NB4 (cell line): Measurements from ENCODE around the gene ESYT2.

ENCODE experiments used
- DNase-seq: peaks from one replicate; pipeline ENCODE4 v3.0.0; 2010; ENCODE audit warnings: low read depth
- H3K4me3 ChIP-seq: one replicate; pipeline ENCODE4 v1.5.1; 2011; ENCODE audit warnings: mild to moderate bottlenecking, low read depth, low read length, moderate library complexity
- CTCF ChIP-seq: IDR thresholded peaks from one replicate; pipeline ENCODE4 v1.5.1; 2012; ENCODE audit warnings: low read depth, low read length
- MAX ChIP-seq: IDR thresholded peaks from 2 replicates; pipeline ENCODE4 v1.6.1; 2011; ENCODE audit warnings: low read depth, low read length
- MYC ChIP-seq: IDR thresholded peaks from 2 replicates; pipeline ENCODE4 v1.6.1; 2011; ENCODE audit warnings: low read depth, low read length
- POLR2A ChIP-seq: IDR thresholded peaks from 2 replicates; pipeline ENCODE4 v1.6.1; 2011; ENCODE audit warnings: mild to moderate bottlenecking; ENCODE audit not compliant: insufficient read length; ENCODE audit errors: extremely low read depth

Gene ESYT2

GRCh38 chr7:158726277-158726807 lies 103.0 kb downstream of the ESYT2 start:
- no peak for DNase-seq
- TF ChIP-seq CTCF (no peak), MYC (no peak), MAX (no peak), POLR2A (no peak)
- H3K4me3 ChIP-seq: no peak overlapping the region

GRCh38 chr7:158725506-158725800 lies 103.9 kb downstream of the ESYT2 start:
- TF ChIP-seq CTCF (no peak), MYC (no peak), POLR2A (no peak), MAX (no peak)
- DNase-seq: no peak
- H3K4me3 ChIP-seq: no peak overlapping the region

GRCh38 chr7:158724658-158725505 lies 104.4 kb downstream of the ESYT2 start:
- no peak for TF ChIP-seq CTCF
- no peak for TF ChIP-seq MAX
- TF ChIP-seq MYC: no peak
- TF ChIP-seq POLR2A: no peak
- no peak for DNase-seq
- H3K4me3 ChIP-seq: no peak overlapping the region

GRCh38 chr7:158723714-158724385 lies 105.5 kb downstream of the ESYT2 start:
- no peak for DNase-seq
- TF ChIP-seq POLR2A (no peak), MAX (no peak), MYC (no peak), CTCF (no peak)
- H3K4me3 ChIP-seq: no peak overlapping the region

- H3K4me3 ChIP-seq: no peak overlapping the region
- TF ChIP-seq MAX (no peak), POLR2A (no peak), CTCF (no peak), MYC (no peak)
- no peak for DNase-seq
These were observed 106.0 kb downstream of the ESYT2 start for GRCh38 chr7:158723266-158723665.
